ENCODE results near the gene ADAM11. TPM values are rescaled to one million over a fixed set of nuclear protein-coding genes. Genes with fewer than 3 reads are reported as not detected.

The ADAM11 gene
- total and polyA plus RNA-seq, 2 of the 13 experiments (the other 11 are each of a cell fraction or from before 2014, with no cell fraction given), result 0.38 to 0.91 TPM

DNA sequence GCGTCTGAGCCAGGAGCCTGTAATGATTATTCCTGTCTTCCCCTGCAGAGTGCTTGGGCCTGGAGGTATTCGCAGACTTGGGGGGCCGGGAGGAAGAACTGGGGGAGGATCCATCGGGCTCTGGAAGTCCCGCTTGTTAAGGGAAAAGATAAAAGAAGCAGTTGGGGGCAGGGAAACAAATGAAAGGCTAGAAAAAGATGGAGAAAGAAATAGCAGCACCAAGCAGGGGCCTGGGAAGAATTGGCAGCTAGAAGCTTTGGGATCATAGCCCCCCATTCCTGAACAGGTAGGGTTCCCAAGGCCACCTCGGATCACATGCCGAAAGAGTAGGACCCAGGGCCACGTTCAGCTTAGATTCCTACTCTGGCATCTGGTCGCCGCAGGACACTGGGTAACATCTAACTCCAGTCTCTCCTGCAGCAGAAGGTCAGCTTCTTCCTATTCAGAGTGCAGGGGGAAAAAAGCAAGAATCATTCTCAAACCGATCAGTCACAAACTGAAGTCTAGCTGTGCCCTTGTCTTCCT, 23.6 kb downstream of the ADAM11 start:
- ChIA-PET CTCF (ENCODE audit: low intra/inter-chr PET ratio, low total read pairs) (interaction anchor here (1.7 kb wide), 1 partner anchor 83 kb away, joined by 6 read pairs; no protein-coding TSS in a partner anchor), POLR2A (no interaction called here)
- ATAC-seq, result no peak
- no peak for TF ChIP-seq SRY (CRISPR knock-in tag; IDR thresholded peaks at IDR 0.05)
- TF ChIP-seq, protein P1, sequence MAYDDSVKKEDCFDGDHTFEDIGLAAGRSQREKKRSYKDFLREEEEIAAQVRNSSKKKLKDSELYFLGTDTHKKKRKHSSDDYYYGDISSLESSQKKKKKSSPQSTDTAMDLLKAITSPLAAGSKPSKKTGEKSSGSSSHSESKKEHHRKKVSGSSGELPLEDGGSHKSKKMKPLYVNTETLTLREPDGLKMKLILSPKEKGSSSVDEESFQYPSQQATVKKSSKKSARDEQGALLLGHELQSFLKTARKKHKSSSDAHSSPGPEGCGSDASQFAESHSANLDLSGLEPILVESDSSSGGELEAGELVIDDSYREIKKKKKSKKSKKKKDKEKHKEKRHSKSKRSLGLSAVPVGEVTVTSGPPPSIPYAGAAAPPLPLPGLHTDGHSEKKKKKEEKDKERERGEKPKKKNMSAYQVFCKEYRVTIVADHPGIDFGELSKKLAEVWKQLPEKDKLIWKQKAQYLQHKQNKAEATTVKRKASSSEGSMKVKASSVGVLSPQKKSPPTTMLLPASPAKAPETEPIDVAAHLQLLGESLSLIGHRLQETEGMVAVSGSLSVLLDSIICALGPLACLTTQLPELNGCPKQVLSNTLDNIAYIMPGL (CRISPR knock-in tag; IDR thresholded peaks at IDR 0.05; ENCODE audit: borderline replicate concordance in 1 of 2, low read depth in 1 of 2), result peak in 1 of 2 experiments; percentile 8; a peak in 1 of 4 replicates
- in situ Hi-C loops (cut with HindIII; ENCODE audit: extremely low pct_ligation_motif_present, low pct_unique_long_range_greater_than_20kb) (loop anchor here (5.0 to 25.0 kb wide), 2 partner anchors 45 to 230 kb away; no protein-coding TSS in a partner anchor), intact Hi-C loops (cut with micrococcal nuclease; ENCODE audit: unreplicated experiment) (no loop called here)
- H4K20me1 ChIP-seq (ENCODE audit: insufficient read depth, low read length), result no peaks in the 10 kb centered on the region
- 20% methylated on average over 11 of the region's 11 CpGs for WGBS (ENCODE audit: low lambda C conversion rate)
- no peak overlapping the region for H3K27ac ChIP-seq (ENCODE audit: extremely low read length, insufficient read depth, low read length)
- H2AFZ ChIP-seq (ENCODE audit: low read length), result peak overlapping the region; percentile 52
- H3K27me3 ChIP-seq (ENCODE audit: control insufficient read depth in 1 of 2, insufficient read depth in 2 of 2, low read length in 2 of 2), result peaks cover 10 to 55% of the 10 kb centered on the region in 2 experiments; a peak in 4 of 5 replicates
- no peaks in the 10 kb centered on the region for H3K79me2 ChIP-seq (ENCODE audit: insufficient read depth, low read length)
- no TSS peak for BruUV-seq (replicated peaks)
- DNase-seq (ENCODE audit: low spot score), result no peak
- H3K9ac ChIP-seq (ENCODE audit: insufficient read depth, low read depth, low read length), result no peak overlapping the region
- H3K9me3 ChIP-seq (ENCODE audit: low read length), result no peaks in the 10 kb centered on the region
- no peaks in the 10 kb centered on the region for H3K36me3 ChIP-seq (replicated peaks in 1 of 2; ENCODE audit: control insufficient read depth in 1 of 2, insufficient read depth in 2 of 2, low read length in 2 of 2)
- H3K4me1 ChIP-seq (ENCODE audit: insufficient read depth, low read length), result peaks cover 37% of the 10 kb centered on the region
- peak overlapping the region; percentile 24 to 51 (median 41) for H3K4me3 ChIP-seq (replicated peaks in 1 of 3; ENCODE audit: insufficient read depth in 1 of 3, low read depth in 2 of 3, low read length in 3 of 3)
- H3K4me2 ChIP-seq (ENCODE audit: low read depth, low read length), result peak overlapping the region; percentile 73
- no peak for FAIRE-seq

DNA sequence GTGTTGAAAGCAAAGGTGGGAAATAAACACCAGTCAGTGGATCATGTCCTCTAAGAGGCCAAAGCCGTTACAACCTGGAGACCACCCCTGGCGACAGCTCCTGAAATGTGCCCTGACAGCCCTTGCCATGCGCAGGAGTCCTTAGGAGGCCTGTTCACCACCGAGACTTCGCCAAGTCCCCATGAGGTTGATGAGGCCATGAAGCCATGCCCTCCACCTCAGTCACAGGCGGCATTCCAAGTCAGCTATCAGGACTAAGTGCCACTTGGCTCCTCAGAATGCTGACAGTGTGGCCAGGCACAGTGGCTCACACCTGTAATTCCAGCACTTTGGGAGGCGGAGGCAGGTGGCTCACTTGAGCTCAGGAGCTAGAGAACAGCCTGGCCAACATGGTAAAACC, 27.1 kb downstream of the ADAM11 start:
- in situ Hi-C loops (cut with HindIII; ENCODE audit: extremely low pct_ligation_motif_present, low pct_unique_long_range_greater_than_20kb) (loop anchor here (25.0 kb wide), 1 partner anchor 226 kb away; no protein-coding TSS in a partner anchor), intact Hi-C loops (cut with micrococcal nuclease; ENCODE audit: unreplicated experiment) (no loop called here)
- H3K27ac ChIP-seq (ENCODE audit: extremely low read length, insufficient read depth, low read length), result no peak overlapping the region
- H3K27me3 ChIP-seq (ENCODE audit: control insufficient read depth in 1 of 2, insufficient read depth in 2 of 2, low read length in 2 of 2), result peaks cover 7 to 50% of the 10 kb centered on the region in 2 experiments; a peak in 4 of 5 replicates
- peaks cover 19% of the 10 kb centered on the region; the same call in 1 of the 2 replicates for H3K4me1 ChIP-seq (ENCODE audit: insufficient read depth, low read length)
- H4K20me1 ChIP-seq (ENCODE audit: insufficient read depth, low read length), result no peaks in the 10 kb centered on the region
- FAIRE-seq (no peak), ATAC-seq (no peak), DNase-seq (ENCODE audit: low spot score) (no peak)
- no TSS peak for BruUV-seq (replicated peaks)
- no peak overlapping the region for H3K4me3 ChIP-seq (replicated peaks in 1 of 3; ENCODE audit: insufficient read depth in 1 of 3, low read depth in 2 of 3, low read length in 3 of 3)
- no peaks in the 10 kb centered on the region for H3K9me3 ChIP-seq (ENCODE audit: low read length)
- no peak overlapping the region for H2AFZ ChIP-seq (ENCODE audit: low read length)
- H3K4me2 ChIP-seq (ENCODE audit: low read depth, low read length), result no peak overlapping the region
- ChIA-PET CTCF (ENCODE audit: low intra/inter-chr PET ratio, low total read pairs) (no interaction called here), POLR2A (no interaction called here)
- H3K36me3 ChIP-seq (replicated peaks in 1 of 2; ENCODE audit: control insufficient read depth in 1 of 2, insufficient read depth in 2 of 2, low read length in 2 of 2), result no peaks in the 10 kb centered on the region
- H3K79me2 ChIP-seq (ENCODE audit: insufficient read depth, low read length), result no peaks in the 10 kb centered on the region
- no peak overlapping the region for H3K9ac ChIP-seq (ENCODE audit: insufficient read depth, low read depth, low read length)
- 35% methylated on average over 2 of the region's 7 CpGs for WGBS (ENCODE audit: low lambda C conversion rate)
- TF ChIP-seq ZNF530 (CRISPR knock-in tag; IDR thresholded peaks at IDR 0.05; ENCODE audit: low read depth), result no peak
- TF ChIP-seq TMF1 (CRISPR knock-in tag; IDR thresholded peaks at IDR 0.05; ENCODE audit: low read depth), result no peak
- TF ChIP-seq ZBTB21 (CRISPR knock-in tag; IDR thresholded peaks at IDR 0.05), result no peak
- TF ChIP-seq ZNF749 (CRISPR knock-in tag; IDR thresholded peaks at IDR 0.05; ENCODE audit: borderline replicate concordance), result no peak
- no peak for TF ChIP-seq ZNF558 (CRISPR knock-in tag; IDR thresholded peaks at IDR 0.05; ENCODE audit: borderline replicate concordance)
- TF ChIP-seq, protein P2, sequence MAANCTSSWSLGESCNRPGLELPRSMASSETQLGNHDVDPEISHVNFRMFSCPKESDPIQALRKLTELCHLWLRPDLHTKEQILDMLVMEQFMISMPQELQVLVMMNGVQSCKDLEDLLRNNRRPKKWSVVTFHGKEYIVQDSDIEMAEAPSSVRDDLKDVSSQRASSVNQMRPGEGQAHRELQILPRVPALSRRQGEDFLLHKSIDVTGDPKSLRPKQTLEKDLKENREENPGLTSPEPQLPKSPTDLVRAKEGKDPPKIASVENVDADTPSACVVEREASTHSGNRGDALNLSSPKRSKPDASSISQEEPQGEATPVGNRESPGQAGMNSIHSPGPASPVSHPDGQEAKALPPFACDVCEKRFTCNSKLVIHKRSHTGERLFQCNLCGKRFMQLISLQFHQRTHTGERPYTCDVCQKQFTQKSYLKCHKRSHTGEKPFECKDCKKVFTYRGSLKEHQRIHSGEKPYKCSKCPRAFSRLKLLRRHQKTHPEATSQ (CRISPR knock-in tag; IDR thresholded peaks at IDR 0.05; ENCODE audit: borderline replicate concordance), result no peak
- no peak for TF ChIP-seq RAD21 (CRISPR knock-in tag; IDR thresholded peaks at IDR 0.05)
- no peak for TF ChIP-seq SOX5 (CRISPR knock-in tag; IDR thresholded peaks at IDR 0.05; ENCODE audit: borderline replicate concordance)
- TF ChIP-seq SRSF9 (IDR thresholded peaks at IDR 0.05; ENCODE audit: borderline replicate concordance, insufficient read depth, low read depth, low read length, poor library complexity, severe bottlenecking), result no peak
- TF ChIP-seq CEBPB (IDR thresholded peaks at IDR 0.05; ENCODE audit: borderline replicate concordance, low read depth, low read length), result no peak
- TF ChIP-seq, protein P3, sequence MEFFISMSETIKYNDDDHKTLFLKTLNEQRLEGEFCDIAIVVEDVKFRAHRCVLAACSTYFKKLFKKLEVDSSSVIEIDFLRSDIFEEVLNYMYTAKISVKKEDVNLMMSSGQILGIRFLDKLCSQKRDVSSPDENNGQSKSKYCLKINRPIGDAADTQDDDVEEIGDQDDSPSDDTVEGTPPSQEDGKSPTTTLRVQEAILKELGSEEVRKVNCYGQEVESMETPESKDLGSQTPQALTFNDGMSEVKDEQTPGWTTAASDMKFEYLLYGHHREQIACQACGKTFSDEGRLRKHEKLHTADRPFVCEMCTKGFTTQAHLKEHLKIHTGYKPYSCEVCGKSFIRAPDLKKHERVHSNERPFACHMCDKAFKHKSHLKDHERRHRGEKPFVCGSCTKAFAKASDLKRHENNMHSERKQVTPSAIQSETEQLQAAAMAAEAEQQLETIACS (CRISPR knock-in tag; IDR thresholded peaks at IDR 0.05), result no peak
